DND-41 (cell line): ENCODE results near the gene PIGB.

Experiments used
- CTCF ChIP-seq: IDR thresholded peaks from 2 replicates; pipeline ENCODE4 v1.5.1; 2012; ENCODE audit warnings: borderline replicate concordance, low read length, moderate library complexity, mild to moderate bottlenecking; ENCODE audit not compliant: poor library complexity, severe bottlenecking; ENCODE audit errors: extremely low read depth
- EZH2 ChIP-seq: IDR thresholded peaks from 3 replicates; pipeline ENCODE4 v1.6.1; 2012; ENCODE audit warnings: borderline replicate concordance, low read depth, mild to moderate bottlenecking, moderate library complexity, low read length, inconsistent platforms; ENCODE audit not compliant: severe bottlenecking

DNA sequence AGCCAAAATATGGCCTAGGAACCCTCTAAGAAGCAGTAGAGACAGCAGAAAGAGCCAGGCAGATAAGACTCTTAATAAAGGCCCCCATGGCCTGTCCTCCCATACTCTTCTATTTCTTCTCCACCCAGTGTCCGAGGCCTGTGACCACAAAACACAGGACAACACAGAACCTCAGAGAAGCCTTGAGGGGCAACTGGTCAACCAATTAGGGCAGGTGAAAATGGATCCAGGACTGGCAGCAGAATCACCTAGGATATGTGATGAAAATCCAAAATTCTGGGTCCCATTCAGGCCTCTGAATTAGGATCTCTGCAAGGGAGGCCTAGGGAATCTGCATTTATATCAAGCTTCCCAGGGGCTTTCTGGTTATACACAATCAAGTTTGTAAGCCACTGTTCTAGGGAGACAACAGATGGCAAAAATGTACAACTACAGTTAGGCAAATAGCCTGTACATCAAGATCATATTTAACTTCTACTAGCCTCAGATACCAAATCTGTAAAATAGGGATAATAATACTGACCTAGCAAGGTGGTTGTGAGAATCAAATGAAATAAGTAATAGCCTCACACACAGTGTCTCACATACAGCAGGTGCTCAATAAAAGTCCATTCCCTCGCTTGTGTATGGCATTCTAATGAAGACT is 39.8 kb upstream of the PIGB start:
- no peak for TF ChIP-seq EZH2
- no peak for TF ChIP-seq CTCF
